ENCODE results near the gene WDR54. TPM values are rescaled to one million over a fixed set of nuclear protein-coding genes. Genes with fewer than 3 reads are reported as not detected.

Gene WDR54
- total RNA-seq, 6 donors from 2014 or later: 8.4 to 28.2 (median 13.3) TPM

- Histone ChIP-seq H3K27ac (peak overlapping the region; percentile 4 to 72 (median 53)), H3K36me3 (peaks cover 0 to 6% (median 0%) of the 10 kb centered on the region in 4 donors), H3K4me3 (no peak overlapping the region), H3K27me3 (no peaks in the 10 kb centered on the region), H3K9me3 (no peaks in the 10 kb centered on the region), H3K4me1 (peaks cover 50 to 83% (median 59%) of the 10 kb centered on the region in 4 donors)
- peak in 1 of 2 donors; percentile 79 for ATAC-seq (ENCODE audit: low FRiP score in 2 of 2)
- 31% methylated on average over 1 of the region's 1 CpG for WGBS, 2 donors
- peak in 1 of 2 donors; percentile 20 for DNase-seq
- TF ChIP-seq POLR2A (IDR thresholded peaks at IDR 0.05): no peak
- peak in 1 of 2 donors; percentile 23 for TF ChIP-seq POLR2AphosphoS5 (IDR thresholded peaks at IDR 0.05)
- no peak for TF ChIP-seq CTCF (IDR thresholded peaks at IDR 0.05)
Measured at GRCh38 chr2:74383254-74383653, 38.3 kb upstream of the WDR54 start.

- 79 to 82% methylated on average over 3 of the region's 3 CpGs for WGBS, 2 donors
- Histone ChIP-seq H3K27me3 (no peaks in the 10 kb centered on the region), H3K36me3 (peaks cover 0 to 6% (median 0%) of the 10 kb centered on the region in 4 donors), H3K9me3 (no peaks in the 10 kb centered on the region), H3K4me1 (peaks cover 52 to 86% (median 59%) of the 10 kb centered on the region in 4 donors), H3K4me3 (no peak overlapping the region), H3K27ac (peak overlapping the region; percentile 4 to 72 (median 53))
- no peak for ATAC-seq (ENCODE audit: low FRiP score in 2 of 2)
- TF ChIP-seq POLR2A (IDR thresholded peaks at IDR 0.05) (no peak), CTCF (IDR thresholded peaks at IDR 0.05) (no peak), POLR2AphosphoS5 (IDR thresholded peaks at IDR 0.05) (no peak)
- DNase-seq: no peak
Measured at GRCh38 chr2:74384051-74384450, 37.5 kb upstream of the WDR54 start.

GRCh38 chr2:74385396-74385795, 36.1 kb upstream of the WDR54 start:
- no peaks in the 10 kb centered on the region for H3K27me3 ChIP-seq
- peaks cover 52 to 86% (median 58%) of the 10 kb centered on the region in 4 donors for H3K4me1 ChIP-seq
- ATAC-seq (ENCODE audit: low FRiP score in 2 of 2) (peak; percentile 21 to 28), DNase-seq (no peak)
- TF ChIP-seq POLR2AphosphoS5 (IDR thresholded peaks at IDR 0.05): no peak
- peaks cover 0 to 6% (median 0%) of the 10 kb centered on the region in 4 donors for H3K36me3 ChIP-seq
- H3K9me3 ChIP-seq: no peaks in the 10 kb centered on the region
- peak overlapping the region in 3 of 4 donors; percentile 8 to 72 (median 60) for H3K27ac ChIP-seq
- WGBS, 2 donors: 78 to 79% methylated on average over 8 of the region's 8 CpGs
- H3K4me3 ChIP-seq: no peak overlapping the region

GRCh38 chr2:74387346-74387745, 34.2 kb upstream of the WDR54 start:
- DNase-seq: no peak
- no peaks in the 10 kb centered on the region for H3K27me3 ChIP-seq
- H3K27ac ChIP-seq: no peak overlapping the region
- H3K4me1 ChIP-seq: peaks cover 42 to 82% (median 48%) of the 10 kb centered on the region in 4 donors
- H3K9me3 ChIP-seq: no peaks in the 10 kb centered on the region
- peaks cover 0 to 6% (median 0%) of the 10 kb centered on the region in 4 donors for H3K36me3 ChIP-seq
- TF ChIP-seq CTCF (IDR thresholded peaks at IDR 0.05): no peak
- no peak for TF ChIP-seq EP300 (IDR thresholded peaks at IDR 0.05)
- no peak for TF ChIP-seq POLR2A (IDR thresholded peaks at IDR 0.05)
- TF ChIP-seq POLR2AphosphoS5 (IDR thresholded peaks at IDR 0.05): no peak
- peak in 1 of 2 donors; percentile 35 for ATAC-seq (ENCODE audit: low FRiP score in 2 of 2)
- H3K4me3 ChIP-seq: no peak overlapping the region
- 93 to 97% methylated on average over 1 of the region's 1 CpG for WGBS, 2 donors

GRCh38 chr2:74390606-74391005, 30.9 kb upstream of the WDR54 start:
- no peaks in the 10 kb centered on the region for H3K9me3 ChIP-seq
- ATAC-seq (ENCODE audit: low FRiP score in 2 of 2) (no peak), DNase-seq (no peak)
- peak overlapping the region in 3 of 4 donors; percentile 64 to 88 (median 85) for H3K4me3 ChIP-seq
- H3K36me3 ChIP-seq: peaks cover 0 to 1% (median 0%) of the 10 kb centered on the region in 4 donors
- TF ChIP-seq EP300 (IDR thresholded peaks at IDR 0.05) (no peak), POLR2AphosphoS5 (IDR thresholded peaks at IDR 0.05) (no peak), POLR2A (IDR thresholded peaks at IDR 0.05) (no peak), CTCF (IDR thresholded peaks at IDR 0.05) (no peak)
- WGBS, 2 donors: 65 to 73% methylated on average over 5 of the region's 5 CpGs
- no peak overlapping the region for H3K27ac ChIP-seq
- H3K27me3 ChIP-seq: no peaks in the 10 kb centered on the region
- peaks cover 17 to 51% (median 26%) of the 10 kb centered on the region in 4 donors for H3K4me1 ChIP-seq
